ENCODE measurements around the gene OR2M4.

DNA sequence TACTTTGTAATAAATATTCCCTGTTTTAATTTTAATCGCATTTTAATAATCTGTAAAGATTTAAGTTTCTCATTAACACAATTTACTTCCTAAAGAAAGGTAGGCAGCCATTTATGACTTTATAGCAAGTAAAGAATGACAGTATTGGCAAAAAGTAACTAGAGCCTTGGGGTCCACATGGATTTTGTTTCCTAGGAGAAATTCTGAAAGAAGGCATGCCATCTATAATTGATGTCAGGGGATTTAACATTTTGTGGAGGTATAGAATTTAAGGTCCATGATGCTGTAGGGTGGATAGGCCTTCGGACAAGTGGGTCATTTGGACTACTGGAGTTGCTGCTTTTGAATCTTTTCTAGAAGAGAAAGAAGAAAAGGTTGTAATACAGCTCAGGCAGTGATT, at the start of gene OR2M4:
- TF ChIP-seq, protein P1, sequence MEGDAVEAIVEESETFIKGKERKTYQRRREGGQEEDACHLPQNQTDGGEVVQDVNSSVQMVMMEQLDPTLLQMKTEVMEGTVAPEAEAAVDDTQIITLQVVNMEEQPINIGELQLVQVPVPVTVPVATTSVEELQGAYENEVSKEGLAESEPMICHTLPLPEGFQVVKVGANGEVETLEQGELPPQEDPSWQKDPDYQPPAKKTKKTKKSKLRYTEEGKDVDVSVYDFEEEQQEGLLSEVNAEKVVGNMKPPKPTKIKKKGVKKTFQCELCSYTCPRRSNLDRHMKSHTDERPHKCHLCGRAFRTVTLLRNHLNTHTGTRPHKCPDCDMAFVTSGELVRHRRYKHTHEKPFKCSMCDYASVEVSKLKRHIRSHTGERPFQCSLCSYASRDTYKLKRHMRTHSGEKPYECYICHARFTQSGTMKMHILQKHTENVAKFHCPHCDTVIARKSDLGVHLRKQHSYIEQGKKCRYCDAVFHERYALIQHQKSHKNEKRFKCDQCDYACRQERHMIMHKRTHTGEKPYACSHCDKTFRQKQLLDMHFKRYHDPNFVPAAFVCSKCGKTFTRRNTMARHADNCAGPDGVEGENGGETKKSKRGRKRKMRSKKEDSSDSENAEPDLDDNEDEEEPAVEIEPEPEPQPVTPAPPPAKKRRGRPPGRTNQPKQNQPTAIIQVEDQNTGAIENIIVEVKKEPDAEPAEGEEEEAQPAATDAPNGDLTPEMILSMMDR (conservative IDR thresholded peaks at IDR 0.05 in 1 of 2, IDR thresholded peaks at IDR 0.05 in 1 of 2; ENCODE audit: low read depth in 1 of 2, low read length in 2 of 2): no peak
- TF ChIP-seq EZH2 (IDR thresholded peaks at IDR 0.05; ENCODE audit: low read length, missing control alignments): no peak
